Kidney epithelial cell (primary cell): Measurements from ENCODE around the gene SFTPB. TPM values are rescaled to one million over a fixed set of nuclear protein-coding genes. Genes with fewer than 3 reads are reported as not detected.
A peak's percentile ranks its signal among the peaks of the same experiment; 100 is the strongest.

Experiments used
- DNase-seq: peaks from one replicate; pipeline ENCODE4 v3.0.0-alpha.2; 2010; ENCODE audit warnings: low read depth
- H3K27me3 ChIP-seq: 2 replicates; pipeline ENCODE4 v1.6.0; 2011; ENCODE audit warnings: low read length; ENCODE audit not compliant: control insufficient read depth, insufficient read depth
- H3K36me3 ChIP-seq: 2 replicates; pipeline ENCODE4 v1.5.1; 2011; ENCODE audit warnings: low read length; ENCODE audit not compliant: control insufficient read depth, insufficient read depth
- H3K4me3 ChIP-seq: 2 replicates; pipeline ENCODE4 v1.5.1; 2011; ENCODE audit warnings: low read depth, mild to moderate bottlenecking, control low read depth, low read length
- CTCF ChIP-seq: IDR thresholded peaks from 2 replicates; pipeline ENCODE4 v1.5.1; 2011; ENCODE audit warnings: mild to moderate bottlenecking, moderate library complexity, low read length, control low read depth, inconsistent platforms; ENCODE audit not compliant: insufficient read depth, poor library complexity, severe bottlenecking
- total RNA-seq: library from RNA; depleted of rRNA; stranded (reverse); fragments of >200 nt; gene quantifications from 2 replicates; pipeline ENCODE4 v1.2.3, GENCODE V29; 2015

Gene SFTPB
- total RNA-seq, 1 donor from 2014 or later, result not detected

GRCh38 chr2:85666016-85666415 lies 2.0 kb downstream of the SFTPB start:
- no peaks in the 10 kb centered on the region for H3K36me3 ChIP-seq
- no peaks in the 10 kb centered on the region for H3K27me3 ChIP-seq
- TF ChIP-seq CTCF, result no peak
- H3K4me3 ChIP-seq, result no peak overlapping the region
- DNase-seq, result no peak

- Histone ChIP-seq H3K36me3 (no peaks in the 10 kb centered on the region), H3K27me3 (no peaks in the 10 kb centered on the region), H3K4me3 (no peak overlapping the region)
- no peak for TF ChIP-seq CTCF
- DNase-seq, result no peak
Measured at GRCh38 chr2:85665264-85665937, 2.6 kb downstream of the SFTPB start.

GRCh38 chr2:85663594-85664565 lies 4.1 kb downstream of the SFTPB start:
- TF ChIP-seq CTCF, result no peak
- Histone ChIP-seq H3K36me3 (no peaks in the 10 kb centered on the region), H3K27me3 (no peaks in the 10 kb centered on the region), H3K4me3 (no peak overlapping the region)
- DNase-seq, result no peak

- Histone ChIP-seq H3K4me3 (no peak overlapping the region), H3K36me3 (no peaks in the 10 kb centered on the region), H3K27me3 (no peaks in the 10 kb centered on the region)
- no peak for TF ChIP-seq CTCF
- DNase-seq, result peak; percentile 82
Measured at GRCh38 chr2:85662899-85663593, 5.0 kb downstream of the SFTPB start.

GRCh38 chr2:85661139-85661858 lies 6.7 kb downstream of the SFTPB start:
- Histone ChIP-seq H3K4me3 (no peak overlapping the region), H3K27me3 (no peaks in the 10 kb centered on the region), H3K36me3 (no peaks in the 10 kb centered on the region)
- no peak for DNase-seq
- no peak for TF ChIP-seq CTCF
